Aorta (tissue), 5 donors: ENCODE data around the gene NXPH2. TPM values are rescaled to one million over a fixed set of nuclear protein-coding genes. Genes with fewer than 3 reads are reported as not detected.

Experiments used
- ATAC-seq: fragments of 200-7000 bp; cut with Tn5 transposase; one replicate; pipeline ENCODE4 v1.9.1; 2022; ENCODE audit warnings: moderate library complexity; ENCODE audit not compliant: low FRiP score
- DNase-seq, 2 donors: peaks; one replicate each; pipeline ENCODE4 v3.0.0-alpha.2; 2020
- H3K27ac ChIP-seq, 2 donors: one replicate each; pipeline ENCODE4 v1.5.1; 2013; ENCODE audit warnings: low read length in 2 of 2, mild to moderate bottlenecking in 2 of 2, moderate library complexity in 2 of 2, control low read depth in 1 of 2, inconsistent platforms in 1 of 2, low read depth in 1 of 2
- H3K27me3 ChIP-seq, 2 donors: one replicate each; pipeline ENCODE4 v1.6.1; 2013; ENCODE audit warnings: control low read depth in 1 of 2, low read length in 1 of 2, mild to moderate bottlenecking in 1 of 2, moderate library complexity in 1 of 2; ENCODE audit not compliant: insufficient read depth in 2 of 2, control insufficient read depth in 1 of 2
- H3K36me3 ChIP-seq, 2 donors: one replicate each; pipeline ENCODE4 v1.6.1; 2013; ENCODE audit warnings: control low read depth in 1 of 2, low read length in 1 of 2, mild to moderate bottlenecking in 1 of 2; ENCODE audit not compliant: insufficient read depth in 2 of 2, control insufficient read depth in 1 of 2
- H3K4me1 ChIP-seq, 2 donors: one replicate each; pipeline ENCODE4 v1.6.1; 2013; ENCODE audit warnings: low read length in 2 of 2, control low read depth in 1 of 2, mild to moderate bottlenecking in 1 of 2, moderate library complexity in 1 of 2; ENCODE audit not compliant: insufficient read depth in 2 of 2, control insufficient read depth in 1 of 2
- H3K4me3 ChIP-seq, 2 donors: one replicate each; pipeline ENCODE4 v1.5.1; 2013; ENCODE audit warnings: low read length in 2 of 2, control low read depth in 1 of 2, mild to moderate bottlenecking in 1 of 2
- H3K9me3 ChIP-seq: one replicate; pipeline ENCODE4 v1.6.1; 2013; ENCODE audit warnings: mild to moderate bottlenecking, low read length; ENCODE audit not compliant: control insufficient read depth
- WGBS, 2 donors: extraction: QIAGEN DNeasy Blood & Tissue Kit; methylation state at CpG; one replicate each; pipeline ENCODE4 v1.1.7; 2013; 5-methylcytosine and 5-hydroxymethylcytosine counted together
- intact Hi-C, 2 donors: fragments of 100-400 bp; cut with DNase I; formaldehyde crosslinking; loops; one replicate each; pipeline versions ENCODE4 v1.14.2 to v1.15.0; 2022
- polyA plus RNA-seq, 2 donors: library from polyadenylated mRNA; stranded (reverse); fragments of 200-250 nt; gene quantifications; one replicate each; pipeline ENCODE4 v1.2.3, GENCODE V29; 2013
- total RNA-seq, 2 donors: library from RNA; stranded (reverse); fragmentation: NEBNext Ultra II Directional; extraction: Animal tissue kit (Norgen Biotek cat#: 25700); gene quantifications; one replicate each; pipeline ENCODE4 v1.2.1, GENCODE V29; 2021
- donor health status: healthy with polysubstance abuse.
- donor health status: Bipolar disorder and iron deficiency.
- donor health status: DM: no; HTN: no; CAD: no.
- donor health status: DM: no; HTN: no; CAD: no.
- donor health status: DM: yes; HTN: yes; CAD: no.

The NXPH2 gene
- total and polyA plus RNA-seq, 4 donors = not detected

- WGBS, 2 donors = 95 to 96% methylated on average over 2 of the region's 2 CpGs
- H3K4me1 ChIP-seq = no peaks in the 10 kb centered on the region
- H3K4me3 ChIP-seq = no peak overlapping the region
- no peaks in the 10 kb centered on the region for H3K9me3 ChIP-seq
- no peaks in the 10 kb centered on the region for H3K27me3 ChIP-seq
- no peak for DNase-seq
- H3K36me3 ChIP-seq = no peaks in the 10 kb centered on the region
- intact Hi-C loops = no loop called here
- ATAC-seq = no peak
- H3K27ac ChIP-seq = no peak overlapping the region
These were observed 98.0 kb downstream of the NXPH2 start for GRCh38 chr2:138682163-138682562.

- H3K4me3 ChIP-seq = no peak overlapping the region
- H3K27me3 ChIP-seq = no peaks in the 10 kb centered on the region
- intact Hi-C loops = no loop called here
- no peaks in the 10 kb centered on the region for H3K36me3 ChIP-seq
- ATAC-seq (no peak), DNase-seq (no peak)
- H3K27ac ChIP-seq = no peak overlapping the region
- 28 to 33% methylated on average over 1 of the region's 1 CpG for WGBS, 2 donors
- no peaks in the 10 kb centered on the region for H3K4me1 ChIP-seq
- H3K9me3 ChIP-seq = no peaks in the 10 kb centered on the region
These were observed 103.0 kb downstream of the NXPH2 start for GRCh38 chr2:138677221-138677620.

GRCh38 chr2:138676619-138677021 is 103.6 kb downstream of the NXPH2 start:
- WGBS, 2 donors = 96 to 97% methylated on average over 2 of the region's 2 CpGs

GRCh38 chr2:138671566-138671965 is 108.6 kb downstream of the NXPH2 start:
- 75 to 78% methylated on average over 10 of the region's 10 CpGs for WGBS, 2 donors
- intact Hi-C loops = no loop called here
- Histone ChIP-seq H3K27me3 (no peaks in the 10 kb centered on the region), H3K4me1 (no peaks in the 10 kb centered on the region), H3K27ac (no peak overlapping the region), H3K9me3 (no peaks in the 10 kb centered on the region), H3K36me3 (no peaks in the 10 kb centered on the region), H3K4me3 (no peak overlapping the region)
- ATAC-seq (no peak), DNase-seq (no peak)

More at GRCh38 chr2:138676619-138677021, 103.6 kb downstream of the NXPH2 start:
- H3K27ac ChIP-seq = no peak overlapping the region
- DNase-seq (no peak), ATAC-seq (no peak)
- H3K4me1 ChIP-seq = no peaks in the 10 kb centered on the region
- no peak overlapping the region for H3K4me3 ChIP-seq
- intact Hi-C loops = no loop called here
- H3K27me3 ChIP-seq = no peaks in the 10 kb centered on the region
- no peaks in the 10 kb centered on the region for H3K36me3 ChIP-seq
- H3K9me3 ChIP-seq = no peaks in the 10 kb centered on the region

GRCh38 chr2:138670734-138671133 is 109.5 kb downstream of the NXPH2 start:
- Histone ChIP-seq H3K27me3 (no peaks in the 10 kb centered on the region), H3K9me3 (no peaks in the 10 kb centered on the region), H3K27ac (no peak overlapping the region), H3K4me3 (no peak overlapping the region), H3K4me1 (no peaks in the 10 kb centered on the region), H3K36me3 (no peaks in the 10 kb centered on the region)
- 90 to 92% methylated on average over 5 of the region's 5 CpGs for WGBS, 2 donors
- intact Hi-C loops = no loop called here
- DNase-seq = no peak
- no peak for ATAC-seq

- no peaks in the 10 kb centered on the region for H3K36me3 ChIP-seq
- H3K9me3 ChIP-seq = no peaks in the 10 kb centered on the region
- DNase-seq (no peak), ATAC-seq (no peak)
- WGBS, 2 donors = 38 to 46% methylated on average over 2 of the region's 2 CpGs
- H3K27ac ChIP-seq = no peak overlapping the region
- H3K4me3 ChIP-seq = no peak overlapping the region
- intact Hi-C loops = no loop called here
- H3K4me1 ChIP-seq = no peaks in the 10 kb centered on the region
- H3K27me3 ChIP-seq = no peaks in the 10 kb centered on the region
These were observed 114.3 kb downstream of the NXPH2 start for GRCh38 chr2:138665937-138666336.

- no peaks in the 10 kb centered on the region for H3K27me3 ChIP-seq
- no peak overlapping the region for H3K4me3 ChIP-seq
- DNase-seq = no peak
- no peaks in the 10 kb centered on the region for H3K4me1 ChIP-seq
- H3K27ac ChIP-seq = no peak overlapping the region
- no peaks in the 10 kb centered on the region for H3K36me3 ChIP-seq
- ATAC-seq = no peak
- no peaks in the 10 kb centered on the region for H3K9me3 ChIP-seq
- intact Hi-C loops = no loop called here
- 88 to 92% methylated on average over 3 of the region's 3 CpGs for WGBS, 2 donors
These were observed 121.8 kb downstream of the NXPH2 start for GRCh38 chr2:138658187-138658894.

GRCh38 chr2:138654146-138654545 is 126.0 kb downstream of the NXPH2 start:
- Histone ChIP-seq H3K4me1 (no peaks in the 10 kb centered on the region), H3K9me3 (no peaks in the 10 kb centered on the region), H3K27me3 (no peaks in the 10 kb centered on the region), H3K4me3 (no peak overlapping the region), H3K36me3 (no peaks in the 10 kb centered on the region), H3K27ac (no peak overlapping the region)
- DNase-seq (no peak), ATAC-seq (no peak)
- intact Hi-C loops = no loop called here
- 91 to 95% methylated on average over 4 of the region's 4 CpGs for WGBS, 2 donors

GRCh38 chr2:138652378-138652777 is 127.8 kb downstream of the NXPH2 start:
- Histone ChIP-seq H3K9me3 (peaks cover 1% of the 10 kb centered on the region), H3K27me3 (no peaks in the 10 kb centered on the region), H3K4me1 (no peaks in the 10 kb centered on the region), H3K4me3 (no peak overlapping the region), H3K27ac (no peak overlapping the region), H3K36me3 (no peaks in the 10 kb centered on the region)
- no peak for ATAC-seq
- DNase-seq = no peak
- intact Hi-C loops = no loop called here
- 59 to 68% methylated on average over 5 of the region's 5 CpGs for WGBS, 2 donors
